ENCODE results near the gene CLIC5.

The CLIC5 gene

DNA sequence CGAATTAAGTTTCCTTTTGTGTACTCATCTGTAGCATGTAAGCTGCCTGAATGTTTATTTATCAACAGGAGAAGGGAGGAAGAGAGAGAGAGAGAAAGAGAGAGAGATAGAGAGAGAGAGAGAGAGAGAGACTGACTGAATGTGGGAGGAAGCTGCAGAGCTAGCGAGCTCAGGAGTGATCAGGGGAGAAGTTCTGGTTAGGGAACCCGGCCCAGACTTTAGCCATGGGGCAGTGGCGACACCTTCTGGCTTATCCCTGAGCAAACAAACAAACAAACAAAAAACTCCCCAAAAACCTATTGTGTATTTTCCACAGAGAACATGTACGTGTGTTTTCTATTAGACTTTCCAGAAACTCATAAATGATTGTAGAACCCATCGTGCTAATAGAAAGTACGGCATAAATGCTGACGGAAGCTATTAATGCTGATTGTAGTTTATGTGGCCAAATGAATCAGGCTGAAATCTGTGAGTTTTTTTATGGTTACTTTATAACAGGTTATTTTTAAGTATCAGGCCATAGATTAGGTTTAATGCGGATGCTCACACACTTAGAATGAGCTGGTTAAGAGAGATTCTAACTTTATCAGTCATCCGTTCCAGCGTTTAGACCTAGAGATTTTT lies 92.8 kb downstream of the CLIC5 start:
- FAIRE-seq: no peak

DNA sequence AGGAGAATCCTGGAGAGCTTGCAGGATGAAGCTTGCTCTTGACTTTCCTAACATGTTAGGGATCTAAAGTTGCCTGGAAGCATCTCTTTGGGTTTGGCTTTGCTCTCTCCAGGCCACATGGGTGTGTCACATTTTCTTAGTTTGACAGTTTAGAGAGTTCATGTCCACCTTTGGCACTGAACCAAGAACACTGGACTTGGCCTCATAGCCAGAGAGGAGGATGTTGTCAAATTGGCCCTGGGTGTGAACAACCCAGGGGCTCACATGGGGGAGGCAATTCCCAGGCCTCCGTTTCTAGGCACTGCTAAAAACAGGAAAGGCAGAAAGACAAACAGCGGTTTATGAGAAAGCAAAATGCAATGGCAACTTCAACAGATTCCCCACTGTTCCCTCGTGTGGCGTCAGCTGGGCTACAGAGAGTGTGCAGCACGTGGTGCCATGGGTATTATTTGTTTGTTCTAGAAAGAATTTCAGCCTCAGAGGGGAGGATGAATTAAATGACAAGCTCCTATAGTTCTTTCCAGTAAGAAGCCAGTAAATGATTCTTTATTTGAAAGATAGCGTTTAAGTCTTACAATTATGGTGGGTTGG lies 93.9 kb downstream of the CLIC5 start:
- no peak for FAIRE-seq

DNA sequence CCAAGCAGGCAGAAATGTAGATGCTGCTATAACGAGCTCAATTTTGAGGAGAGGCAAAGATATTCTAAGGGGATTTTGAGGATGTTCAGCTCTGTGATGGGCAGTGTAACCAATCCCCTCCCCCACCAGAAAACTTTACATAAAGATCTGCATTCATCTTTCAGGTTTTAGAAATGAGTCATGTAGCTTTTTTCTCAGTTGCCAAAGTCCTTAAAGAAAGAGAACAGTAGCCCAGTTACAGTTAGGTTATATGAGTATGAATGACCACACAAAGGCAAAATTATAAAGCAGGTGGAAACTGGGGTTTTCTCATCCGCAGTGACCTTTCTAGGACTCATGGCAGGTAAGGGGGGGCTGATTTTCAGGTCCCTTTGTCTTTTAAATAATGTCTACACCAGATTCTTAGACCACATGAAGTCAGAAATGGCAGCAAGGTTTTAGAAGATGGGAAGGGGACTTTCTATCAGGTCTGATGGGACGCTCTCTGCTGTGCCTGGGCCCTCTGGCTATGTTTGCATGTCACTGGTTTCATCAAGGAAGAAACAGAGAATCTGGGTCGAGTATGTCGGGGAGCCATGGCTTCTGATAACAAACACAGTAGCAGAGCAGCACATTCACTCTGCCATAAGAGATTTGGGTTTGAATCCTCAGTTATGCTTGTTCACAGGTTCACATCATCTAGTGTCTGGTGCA lies 94.7 kb downstream of the CLIC5 start:
- FAIRE-seq: no peak

DNA sequence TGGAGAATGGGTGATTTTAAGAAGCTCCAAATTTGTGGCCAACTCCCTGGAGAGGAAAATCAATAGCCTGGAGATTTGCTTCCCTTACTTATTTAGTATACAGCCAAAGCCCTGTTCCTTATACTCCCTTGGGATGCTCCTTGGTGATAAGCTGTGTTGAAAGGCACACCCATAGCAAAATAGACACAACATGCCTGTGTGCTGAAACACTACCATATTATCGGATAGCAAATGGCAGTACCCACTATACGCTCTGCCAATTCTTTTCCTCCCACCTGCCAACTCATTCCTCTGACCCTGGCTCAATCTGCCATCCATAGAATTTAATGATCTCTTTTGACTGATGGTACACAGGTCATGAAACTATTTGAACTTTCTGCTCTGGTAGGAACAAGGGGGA lies 98.2 kb downstream of the CLIC5 start:
- no peak for FAIRE-seq

DNA sequence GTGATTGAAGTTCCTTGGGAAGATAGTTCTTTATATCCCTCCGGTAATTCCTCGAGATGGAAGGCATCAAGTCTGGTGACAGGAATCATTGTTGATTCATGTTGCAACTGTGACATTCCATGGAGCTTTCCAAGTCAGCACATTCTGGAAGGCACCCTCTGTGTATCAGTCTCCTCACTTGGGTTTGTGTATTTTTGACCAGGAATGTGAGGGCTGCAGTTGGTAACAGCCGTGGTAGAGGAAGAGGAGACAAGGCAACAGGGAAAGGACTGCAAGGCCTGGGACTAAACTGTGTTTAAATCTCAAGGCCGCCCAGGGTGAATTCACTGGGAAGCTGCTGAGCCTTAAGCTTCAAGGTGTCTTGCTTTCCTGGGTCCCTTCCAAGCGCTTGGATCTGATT lies 99.0 kb downstream of the CLIC5 start:
- no peak for FAIRE-seq

DNA sequence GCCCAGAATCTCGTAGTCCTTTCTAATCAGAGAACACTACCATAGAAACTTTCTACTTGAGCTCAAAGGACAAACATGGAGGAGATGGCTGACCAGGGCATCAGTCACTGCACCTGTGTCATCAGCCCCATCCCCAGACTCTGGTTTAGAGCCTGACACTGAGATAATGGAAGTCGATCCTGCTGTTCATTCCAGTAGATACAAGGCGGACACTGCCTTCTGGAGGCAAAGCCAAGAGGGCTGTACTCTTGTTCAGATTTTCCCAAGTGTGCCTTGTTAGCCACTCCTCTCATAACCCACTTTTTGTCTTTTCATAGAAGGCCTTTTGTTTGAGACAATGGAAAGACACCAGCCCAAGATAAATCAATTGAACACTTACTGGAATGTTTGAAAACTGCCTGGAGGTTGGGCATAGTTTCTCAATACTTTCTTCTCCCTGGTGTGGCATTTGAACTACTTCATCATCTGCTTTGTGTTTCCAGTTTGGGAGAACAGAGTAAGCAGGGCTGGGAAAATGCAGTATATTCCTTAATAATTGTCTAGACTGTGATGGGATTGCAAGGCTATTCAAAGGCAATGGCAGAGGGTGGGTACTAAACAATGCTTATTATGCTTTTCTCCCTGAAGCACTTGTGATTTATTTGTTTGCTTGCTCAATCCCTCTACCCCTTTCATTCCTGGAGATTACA lies 99.7 kb downstream of the CLIC5 start:
- no peak for FAIRE-seq

DNA sequence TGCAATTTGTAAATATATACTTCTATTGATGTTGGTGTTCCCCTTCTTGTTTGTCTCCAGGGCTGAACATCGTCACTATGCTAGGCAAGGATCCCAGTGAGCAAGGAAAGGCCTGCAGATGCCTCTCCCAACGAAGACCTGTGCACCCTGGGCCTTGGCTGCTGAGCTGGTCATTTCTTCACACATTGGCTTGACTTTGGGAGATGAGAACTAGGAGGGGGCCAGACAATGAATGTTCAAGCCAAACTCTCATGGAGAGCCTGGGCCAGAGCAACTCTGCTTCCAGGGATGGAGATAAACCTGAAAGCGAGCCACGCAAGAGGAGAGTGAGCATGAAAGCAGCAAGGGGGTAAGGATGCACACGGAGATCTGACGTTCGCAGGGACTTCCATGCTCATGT lies 104.0 kb downstream of the CLIC5 start:
- no peak for FAIRE-seq

DNA sequence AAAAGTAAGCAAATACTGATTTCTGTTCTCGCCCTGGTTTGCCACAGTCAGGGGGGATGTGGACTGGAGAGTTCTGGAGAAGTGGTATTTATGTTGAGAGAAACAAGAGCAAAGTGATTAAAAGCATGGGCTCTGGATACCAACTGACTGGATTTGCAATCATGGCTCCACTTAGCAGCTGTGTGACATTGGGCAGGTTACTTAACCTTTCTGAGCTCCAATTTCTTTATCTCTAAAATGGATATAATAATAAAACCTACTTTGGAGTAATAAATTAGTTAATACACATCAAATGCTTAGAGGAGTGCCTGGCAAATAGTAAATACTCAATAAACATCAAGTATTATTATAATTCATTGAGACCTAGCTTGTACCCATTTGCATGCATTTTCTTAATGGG lies 111.7 kb downstream of the CLIC5 start:
- FAIRE-seq: no peak

DNA sequence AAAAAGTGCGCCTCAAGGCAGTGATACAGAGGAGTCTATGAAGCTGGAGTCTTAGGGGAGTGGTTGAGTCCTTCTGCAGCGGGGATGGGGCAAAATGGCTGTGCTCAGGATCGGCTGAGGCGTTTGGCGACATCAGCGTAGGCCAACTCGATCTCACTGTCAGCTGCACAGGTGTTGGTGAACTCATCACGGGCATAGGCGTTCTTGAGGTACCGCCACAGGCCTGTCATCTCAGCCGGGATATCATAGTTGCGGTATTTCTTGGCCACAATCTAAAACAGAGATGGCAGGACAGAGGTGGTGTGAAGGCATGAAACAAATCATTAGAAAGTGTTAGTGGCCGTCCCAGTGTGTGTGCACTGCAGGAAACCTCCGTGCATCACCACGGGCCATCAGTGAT lies 112.7 kb downstream of the CLIC5 start:
- FAIRE-seq: no peak

DNA sequence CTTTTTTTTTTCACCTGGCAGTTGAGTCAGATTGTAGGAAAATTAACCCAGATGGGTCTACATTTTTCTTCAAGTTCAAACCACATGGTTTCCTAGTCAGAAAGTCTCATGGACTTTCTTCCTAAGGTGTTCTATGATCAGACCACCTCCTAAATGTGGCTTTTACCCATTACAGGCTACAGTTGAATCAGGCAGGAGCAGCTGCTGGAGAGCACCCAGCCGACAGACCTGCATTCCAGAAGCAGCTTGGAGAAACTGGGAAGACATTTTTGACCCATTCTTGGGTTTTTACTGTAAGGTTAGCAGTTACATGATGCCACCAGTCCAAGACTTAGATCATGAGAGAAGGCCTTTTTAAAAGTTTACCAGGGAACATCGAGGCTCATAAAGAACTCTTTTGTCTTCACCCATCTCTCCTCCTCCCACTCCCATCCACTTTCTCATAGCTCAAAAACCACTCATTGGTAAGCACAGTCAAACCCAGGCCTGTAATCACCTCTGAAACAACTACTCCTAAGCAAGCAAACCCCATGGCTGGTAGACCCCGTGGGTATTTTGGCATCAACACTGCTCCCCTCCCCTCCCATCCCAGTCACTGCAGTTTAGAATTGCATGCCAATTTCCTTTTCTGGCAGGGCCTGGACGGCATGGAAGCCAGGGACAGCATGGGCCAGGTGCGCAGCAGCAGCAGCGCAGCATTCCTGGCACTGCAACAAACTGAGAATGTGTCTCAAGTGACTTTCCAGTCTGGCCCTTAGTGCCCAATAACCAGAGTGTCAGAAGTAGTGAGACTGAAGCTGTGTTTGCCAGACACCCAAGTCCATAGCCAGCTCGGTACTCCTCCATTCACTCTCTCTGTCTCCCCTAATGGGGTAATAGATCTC lies 113.7 kb downstream of the CLIC5 start:
- FAIRE-seq: no peak

DNA sequence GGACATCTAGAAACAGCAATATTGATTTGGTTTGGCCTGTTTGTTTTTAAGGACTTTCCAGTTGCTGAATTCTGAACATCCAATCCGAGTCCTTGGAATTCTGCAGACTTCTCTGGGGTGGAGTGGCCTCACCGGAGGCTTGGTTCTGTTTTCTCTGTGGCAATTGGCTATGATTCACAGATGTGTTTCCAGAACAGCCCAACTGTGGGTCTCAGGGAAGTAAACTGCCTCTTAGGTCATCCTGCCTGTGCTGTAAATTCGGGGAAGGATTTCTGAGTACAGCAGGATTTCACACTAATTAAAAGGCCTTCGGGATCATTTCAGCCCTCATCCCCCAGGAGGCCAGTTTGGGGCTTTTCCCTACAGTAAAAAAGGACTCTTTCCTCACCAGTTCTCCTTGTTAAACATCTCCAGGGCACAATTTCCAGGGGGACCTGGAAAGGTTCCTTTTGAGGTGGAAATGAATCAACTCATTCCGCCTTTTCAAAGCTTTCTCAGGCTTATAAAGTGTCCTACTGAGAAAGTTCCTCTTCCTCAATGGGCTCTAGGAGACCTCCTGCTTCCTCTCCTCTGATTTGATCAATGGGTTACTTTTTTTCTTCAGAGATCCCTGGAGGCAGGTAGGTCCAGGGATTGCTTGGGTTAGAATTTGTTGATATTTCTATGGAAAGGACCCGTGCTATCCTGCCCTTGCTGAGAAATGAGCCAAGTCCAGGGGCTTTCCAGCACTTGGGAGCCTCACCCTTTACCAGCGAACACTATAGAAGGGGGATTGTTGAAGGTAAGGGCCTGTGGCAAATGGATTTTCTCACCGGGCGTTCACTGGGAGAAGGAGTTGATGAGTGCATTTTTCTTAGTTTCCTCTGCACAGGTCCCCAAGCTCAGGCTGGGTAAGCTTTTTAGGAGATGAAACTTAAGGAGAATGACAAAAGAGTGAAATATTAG lies 114.6 kb downstream of the CLIC5 start:
- FAIRE-seq: no peak

DNA sequence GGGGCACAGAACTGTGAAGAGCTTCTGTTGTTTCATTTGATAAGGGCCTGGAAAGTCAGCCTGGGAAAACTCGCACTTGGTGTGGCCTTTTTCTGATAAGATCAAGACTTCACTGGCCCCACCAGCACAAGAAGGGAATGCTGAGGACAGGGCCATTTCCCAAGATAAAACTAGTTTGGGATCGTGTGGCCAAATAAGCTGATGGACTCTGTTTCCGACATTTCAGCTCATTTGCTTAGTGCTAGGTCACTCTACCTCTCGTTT lies 116.0 kb downstream of the CLIC5 start:
- no peak for FAIRE-seq

DNA sequence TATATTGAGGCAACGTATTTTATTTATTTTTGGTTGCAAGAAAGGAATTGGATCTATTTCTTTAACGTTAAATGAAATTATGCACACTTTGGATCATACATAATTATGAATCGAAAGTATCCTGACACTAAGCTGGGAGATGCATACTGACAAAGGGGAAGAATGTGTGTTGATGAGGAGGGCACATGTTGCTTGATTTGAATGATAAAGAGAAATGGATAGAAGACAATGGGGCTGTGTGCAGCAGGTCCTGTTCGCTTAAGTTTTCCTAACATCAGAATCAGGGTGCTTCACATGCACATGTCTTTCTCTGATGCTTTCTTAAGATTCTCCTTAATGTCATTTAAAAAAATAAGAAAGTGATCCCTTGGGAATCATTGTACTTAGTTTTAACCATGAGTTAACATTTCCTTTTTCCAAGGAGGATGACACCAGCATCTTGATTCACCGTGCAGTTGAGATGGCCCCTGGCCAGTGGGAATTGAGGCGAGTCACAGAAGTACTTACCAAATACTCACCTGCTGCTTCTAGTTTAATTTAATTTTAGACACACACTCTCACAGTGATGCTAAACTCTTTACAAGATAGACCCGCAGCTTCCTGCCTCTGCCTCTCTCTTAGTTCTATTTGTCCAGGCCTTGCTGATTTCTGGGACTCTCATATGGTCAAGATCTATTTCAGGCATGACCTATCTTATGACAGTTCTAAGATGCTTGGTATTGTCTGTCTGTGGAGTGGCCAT lies 116.5 kb downstream of the CLIC5 start:
- no peak for FAIRE-seq

DNA sequence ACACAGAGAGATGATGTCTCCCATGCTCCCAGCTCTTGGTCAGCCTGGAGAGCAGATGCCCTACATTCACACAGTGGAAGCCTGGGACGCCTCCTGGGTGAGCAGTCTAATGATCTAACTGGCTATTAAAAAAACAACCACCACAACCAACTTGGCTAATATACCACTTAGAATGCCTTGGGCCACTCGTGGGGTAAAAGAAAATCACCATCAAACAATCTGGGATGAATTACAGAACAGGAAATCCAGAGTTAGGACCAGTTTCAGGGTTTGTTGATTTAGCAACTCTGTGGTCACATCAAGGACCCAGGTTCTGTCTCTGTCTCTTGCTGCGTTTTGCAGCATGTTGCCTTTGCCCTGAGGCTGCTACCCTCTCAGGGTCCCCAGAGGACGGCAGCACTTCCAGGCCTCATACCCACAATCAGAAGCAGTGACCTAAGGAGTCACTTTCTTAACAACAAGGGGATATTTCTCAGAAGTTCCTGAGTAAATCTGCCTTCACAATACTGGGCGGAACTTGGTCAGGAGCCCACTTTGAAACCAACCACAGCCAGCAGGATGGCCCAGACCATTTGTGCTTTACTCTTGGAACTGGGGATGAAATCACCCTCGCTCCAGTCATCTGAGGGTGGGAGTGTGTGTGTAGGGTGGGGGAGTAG lies 118.7 kb downstream of the CLIC5 start:
- FAIRE-seq: no peak

DNA sequence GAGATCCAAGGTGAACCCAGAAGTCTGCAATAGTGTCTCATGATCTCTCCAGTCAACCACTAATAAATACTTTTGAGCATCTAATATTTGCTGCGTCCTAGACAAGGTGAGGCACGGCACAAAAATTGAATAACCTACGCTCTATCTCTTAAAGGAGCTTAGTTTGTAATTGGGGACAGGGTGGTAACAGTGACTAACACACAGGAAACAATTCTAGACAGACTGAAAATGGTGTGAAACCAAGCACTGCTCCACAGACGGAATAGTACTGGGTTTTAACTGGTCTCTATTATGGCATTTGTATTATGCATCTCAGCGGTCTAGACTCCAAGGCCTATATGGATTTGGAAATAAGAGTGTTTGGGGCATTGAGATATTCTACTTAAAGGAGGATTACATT lies 120.1 kb downstream of the CLIC5 start:
- no peak for FAIRE-seq

DNA sequence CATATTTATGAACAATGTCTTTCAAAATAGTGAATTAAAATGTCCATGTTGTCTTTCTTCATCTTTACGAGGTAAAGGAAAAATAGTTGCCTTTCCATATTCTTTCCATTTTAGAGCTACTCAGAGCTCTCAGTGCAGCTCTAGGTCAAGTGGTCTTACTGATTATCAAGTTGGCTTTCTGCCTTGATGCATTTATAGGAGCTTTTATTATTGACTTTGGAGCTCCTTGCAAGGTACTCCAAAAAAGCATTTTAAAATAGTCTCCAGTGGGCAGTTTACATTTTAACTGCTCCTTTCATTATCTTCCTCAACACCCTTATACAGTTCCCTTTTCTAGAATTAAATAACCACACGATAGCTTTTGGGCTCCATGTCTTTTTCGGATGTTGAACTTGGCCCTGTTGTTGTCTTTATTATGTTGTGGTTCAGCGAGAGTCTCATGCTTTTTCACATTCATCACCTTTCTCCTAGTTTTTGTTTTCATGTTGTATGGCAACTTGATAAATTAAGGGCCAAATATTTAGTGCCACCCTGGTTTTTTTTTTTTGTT lies 122.9 kb downstream of the CLIC5 start:
- FAIRE-seq: no peak

DNA sequence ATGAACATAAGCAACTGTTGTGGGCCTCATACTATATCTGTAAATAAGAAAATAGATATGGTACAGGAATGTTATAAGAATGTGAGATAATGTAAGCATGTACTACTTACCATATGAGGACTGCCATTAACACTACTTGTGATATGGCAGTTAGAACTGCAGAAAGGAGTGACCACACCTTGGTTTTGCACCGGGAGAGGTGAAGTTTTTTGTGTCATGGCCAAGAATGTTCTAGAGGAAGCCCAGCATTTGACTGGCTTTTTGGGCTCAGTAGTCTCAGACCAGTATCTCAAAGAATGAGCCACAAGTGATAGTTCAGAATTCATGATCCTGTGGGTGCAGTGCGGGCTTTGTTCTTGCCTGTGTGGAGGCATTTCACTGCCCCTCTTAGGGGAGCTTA lies 123.5 kb downstream of the CLIC5 start:
- FAIRE-seq: no peak

DNA sequence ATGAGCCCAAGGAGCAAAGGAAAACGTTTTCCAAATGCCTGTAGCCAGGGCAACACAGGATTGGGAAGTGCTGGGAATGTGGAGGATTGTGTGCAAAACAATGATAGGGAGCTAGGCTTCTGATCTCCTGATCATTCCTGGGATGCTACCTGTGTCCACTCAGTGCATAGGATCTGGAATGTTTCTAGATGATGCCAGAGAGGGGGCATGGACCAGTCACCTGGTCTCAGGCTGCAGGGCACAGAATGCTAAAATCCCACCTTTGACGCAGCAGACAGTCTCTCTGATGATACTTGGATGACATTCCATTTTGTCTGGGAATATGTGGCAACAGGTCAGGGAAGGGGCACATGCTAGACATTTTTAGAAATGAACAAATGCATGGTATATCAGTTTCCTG lies 128.9 kb downstream of the CLIC5 start:
- no peak for FAIRE-seq

DNA sequence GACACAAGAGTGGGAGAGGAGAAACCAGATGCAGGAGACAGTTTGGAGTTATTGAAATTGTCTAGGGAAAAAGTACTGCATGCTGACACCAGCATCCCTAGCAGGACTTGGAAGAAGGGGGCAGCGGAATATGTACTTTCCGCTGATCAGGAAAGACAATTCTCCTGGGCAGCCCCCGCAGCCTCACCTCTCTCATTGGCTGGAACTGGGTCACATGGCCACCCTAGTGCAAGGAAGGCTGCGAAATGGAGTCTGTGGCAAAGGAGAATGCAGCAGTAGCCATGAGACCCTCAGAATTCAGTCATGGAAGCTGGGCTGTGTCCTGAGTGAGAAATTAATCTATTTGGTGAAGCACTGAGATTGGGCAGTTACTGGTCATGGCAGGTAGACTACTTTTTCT lies 131.3 kb downstream of the CLIC5 start:
- no peak for FAIRE-seq

DNA sequence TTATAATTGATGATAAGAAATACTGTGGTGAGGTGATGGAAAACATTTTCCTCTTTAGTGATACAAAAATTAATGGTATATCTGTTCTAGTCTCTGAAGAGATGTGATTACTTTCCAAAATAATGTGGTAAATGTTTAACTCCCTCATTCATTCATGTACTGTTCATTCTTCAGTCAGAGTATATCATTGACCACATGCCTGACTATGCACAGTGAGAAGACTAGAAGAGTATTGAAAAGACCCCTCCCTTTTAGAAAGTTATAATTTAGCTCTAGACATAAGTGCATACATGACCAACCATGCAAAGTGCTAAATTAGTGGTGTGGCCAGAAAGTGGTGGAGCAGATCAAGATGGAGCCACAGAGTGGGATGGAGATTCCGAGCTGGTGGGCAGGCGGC lies 133.0 kb downstream of the CLIC5 start:
- no peak for FAIRE-seq
